SK-N-SH treated with all-trans-retinoic acid at 6 μM for 48 hours (cell line): Measurements from ENCODE around the gene UBXN10.

Experiments
- ATAC-seq: fragments of 200-7000 bp; cut with Tn5 transposase; 3 replicates; pipeline ENCODE4 v1.9.1; 2020; ENCODE audit warnings: mild to moderate bottlenecking, moderate library complexity
- ARNTL ChIP-seq: fragments of 450-650 bp; formaldehyde crosslinking; IDR thresholded peaks from 2 replicates; pipeline ENCODE4 v1.5.0; 2020; ENCODE audit warnings: low read depth, mild to moderate bottlenecking, moderate library complexity, borderline replicate concordance
- CSDC2 ChIP-seq: fragments of 250-450 bp; sonication (Bioruptor Pico); IDR thresholded peaks from 2 replicates; pipeline ENCODE4 v1.5.0; 2020; ENCODE audit warnings: mild to moderate bottlenecking, moderate library complexity
- ESRRG ChIP-seq: fragments of 250-450 bp; sonication (Bioruptor Pico); IDR thresholded peaks from 2 replicates; pipeline ENCODE4 v1.6.1; 2021; ENCODE audit warnings: mild to moderate bottlenecking
- GLIS3 ChIP-seq: fragments of 250-450 bp; sonication (Bioruptor Pico); IDR thresholded peaks from 2 replicates; pipeline ENCODE4 v1.5.0; 2020; ENCODE audit warnings: mild to moderate bottlenecking, moderate library complexity
- ISL1 ChIP-seq: fragments of 250-450 bp; sonication (Bioruptor Pico); IDR thresholded peaks from 2 replicates; pipeline ENCODE4 v2.1.2; 2022; ENCODE audit warnings: mild to moderate bottlenecking, moderate library complexity
- OSR1 ChIP-seq: fragments of 250-450 bp; sonication (Bioruptor Pico); IDR thresholded peaks from 2 replicates; pipeline ENCODE4 v1.8.0; 2022; ENCODE audit warnings: moderate library complexity, mild to moderate bottlenecking, inconsistent platforms
- PPARA ChIP-seq: fragments of 250-450 bp; sonication (Bioruptor Pico); IDR thresholded peaks from 2 replicates; pipeline ENCODE4 v1.5.0; 2020; ENCODE audit warnings: mild to moderate bottlenecking, borderline replicate concordance
- RARB ChIP-seq: fragments of 250-450 bp; sonication (Bioruptor Pico); IDR thresholded peaks from 2 replicates; pipeline ENCODE4 v1.8.0; 2021; ENCODE audit warnings: mild to moderate bottlenecking, moderate library complexity
- SNAI2 ChIP-seq: fragments of 250-450 bp; sonication (Bioruptor Pico); IDR thresholded peaks from 2 replicates; pipeline ENCODE4 v1.5.0; 2020; ENCODE audit warnings: mild to moderate bottlenecking, moderate library complexity
- TCF4 ChIP-seq: fragments of 250-450 bp; sonication (Bioruptor Pico); IDR thresholded peaks from 2 replicates; pipeline ENCODE4 v1.8.0; 2021; ENCODE audit warnings: mild to moderate bottlenecking, moderate library complexity, borderline replicate concordance
- TOX ChIP-seq: fragments of 250-450 bp; sonication (Bioruptor Pico); IDR thresholded peaks from 2 replicates; pipeline ENCODE4 v1.8.0; 2021; ENCODE audit warnings: mild to moderate bottlenecking, moderate library complexity, borderline replicate concordance
- ZC3H10 ChIP-seq: fragments of 250-450 bp; sonication (Bioruptor Pico); IDR thresholded peaks from 2 replicates; pipeline ENCODE4 v1.5.1; 2021; ENCODE audit warnings: mild to moderate bottlenecking, moderate library complexity
- ZFP3 ChIP-seq: fragments of 250-450 bp; sonication (Bioruptor Pico); IDR thresholded peaks from 2 replicates; pipeline ENCODE4 v1.5.0; 2020; ENCODE audit warnings: mild to moderate bottlenecking, moderate library complexity
- ZFP30 ChIP-seq: fragments of 450-650 bp; formaldehyde crosslinking; IDR thresholded peaks from 2 replicates; pipeline ENCODE4 v1.5.0; 2022; ENCODE audit warnings: mild to moderate bottlenecking, moderate library complexity
- ZNF565 ChIP-seq: fragments of 450-650 bp; formaldehyde crosslinking; conservative IDR thresholded peaks from 2 replicates; pipeline ENCODE4 v1.5.0; 2020; ENCODE audit warnings: low read depth, mild to moderate bottlenecking, moderate library complexity
- ZNF70 ChIP-seq: fragments of 450-650 bp; formaldehyde crosslinking; IDR thresholded peaks from 2 replicates; pipeline ENCODE4 v1.5.0; 2020; ENCODE audit warnings: mild to moderate bottlenecking, moderate library complexity
- ZNF8 ChIP-seq: fragments of 450-650 bp; formaldehyde crosslinking; IDR thresholded peaks from 2 replicates; pipeline ENCODE4 v1.5.0; 2020; ENCODE audit warnings: mild to moderate bottlenecking, moderate library complexity
- TF ChIP-seq, protein P1 (sequence below): fragments of 250-450 bp; sonication (Bioruptor Pico); IDR thresholded peaks from 2 replicates; pipeline ENCODE4 v1.5.0; 2020; ENCODE audit warnings: mild to moderate bottlenecking, moderate library complexity
- TF ChIP-seq, protein P2 (sequence below): fragments of 250-450 bp; sonication (Bioruptor Pico); IDR thresholded peaks from 2 replicates; pipeline ENCODE4 v1.8.0; 2020; ENCODE audit warnings: mild to moderate bottlenecking, moderate library complexity, borderline replicate concordance
- TF ChIP-seq, protein P3 (sequence below): fragments of 250-450 bp; sonication (Bioruptor Pico); IDR thresholded peaks from 2 replicates; pipeline ENCODE4 v1.5.1; 2020; ENCODE audit warnings: low read depth, mild to moderate bottlenecking, moderate library complexity
- TF ChIP-seq, protein P4 (sequence below): fragments of 250-450 bp; sonication (Bioruptor Pico); IDR thresholded peaks from 2 replicates; pipeline ENCODE4 v1.8.0; 2021; ENCODE audit warnings: low read depth, mild to moderate bottlenecking, moderate library complexity, borderline replicate concordance
- TF ChIP-seq, protein P5 (sequence below): fragments of 250-450 bp; sonication (Bioruptor Pico); IDR thresholded peaks from 2 replicates; pipeline ENCODE4 v1.5.1; 2021; ENCODE audit warnings: mild to moderate bottlenecking, moderate library complexity

UBXN10 gene

GRCh38 chr1:20185834-20186782 lies at the start of gene UBXN10, which contains the start of gene PLA2G2C:
Gene UBXN10, plus strand, starts transcription at chr1:20186096. Its CDS starts 4,466 bp downstream, at chr1:20190562.
Gene PLA2G2C, minus strand, starts transcription at chr1:20186518. Its CDS starts 9,155 bp downstream, at chr1:20177363.
- ATAC-seq, result no peak
- TF ChIP-seq PPARA (CRISPR knock-in tag), result no peak
- TF ChIP-seq TCF4 (CRISPR knock-in tag), result no peak
- TF ChIP-seq, protein P1, sequence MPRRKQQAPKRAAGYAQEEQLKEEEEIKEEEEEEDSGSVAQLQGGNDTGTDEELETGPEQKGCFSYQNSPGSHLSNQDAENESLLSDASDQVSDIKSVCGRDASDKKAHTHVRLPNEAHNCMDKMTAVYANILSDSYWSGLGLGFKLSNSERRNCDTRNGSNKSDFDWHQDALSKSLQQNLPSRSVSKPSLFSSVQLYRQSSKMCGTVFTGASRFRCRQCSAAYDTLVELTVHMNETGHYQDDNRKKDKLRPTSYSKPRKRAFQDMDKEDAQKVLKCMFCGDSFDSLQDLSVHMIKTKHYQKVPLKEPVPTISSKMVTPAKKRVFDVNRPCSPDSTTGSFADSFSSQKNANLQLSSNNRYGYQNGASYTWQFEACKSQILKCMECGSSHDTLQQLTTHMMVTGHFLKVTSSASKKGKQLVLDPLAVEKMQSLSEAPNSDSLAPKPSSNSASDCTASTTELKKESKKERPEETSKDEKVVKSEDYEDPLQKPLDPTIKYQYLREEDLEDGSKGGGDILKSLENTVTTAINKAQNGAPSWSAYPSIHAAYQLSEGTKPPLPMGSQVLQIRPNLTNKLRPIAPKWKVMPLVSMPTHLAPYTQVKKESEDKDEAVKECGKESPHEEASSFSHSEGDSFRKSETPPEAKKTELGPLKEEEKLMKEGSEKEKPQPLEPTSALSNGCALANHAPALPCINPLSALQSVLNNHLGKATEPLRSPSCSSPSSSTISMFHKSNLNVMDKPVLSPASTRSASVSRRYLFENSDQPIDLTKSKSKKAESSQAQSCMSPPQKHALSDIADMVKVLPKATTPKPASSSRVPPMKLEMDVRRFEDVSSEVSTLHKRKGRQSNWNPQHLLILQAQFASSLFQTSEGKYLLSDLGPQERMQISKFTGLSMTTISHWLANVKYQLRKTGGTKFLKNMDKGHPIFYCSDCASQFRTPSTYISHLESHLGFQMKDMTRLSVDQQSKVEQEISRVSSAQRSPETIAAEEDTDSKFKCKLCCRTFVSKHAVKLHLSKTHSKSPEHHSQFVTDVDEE (CRISPR knock-in tag), result no peak
- TF ChIP-seq ZNF565, result no peak
- no peak for TF ChIP-seq GLIS3 (CRISPR knock-in tag)
- no peak for TF ChIP-seq TOX (CRISPR knock-in tag)
- no peak for TF ChIP-seq ZNF70
- no peak for TF ChIP-seq ISL1
- TF ChIP-seq ZFP3 (CRISPR knock-in tag), result no peak
- TF ChIP-seq, protein P2, sequence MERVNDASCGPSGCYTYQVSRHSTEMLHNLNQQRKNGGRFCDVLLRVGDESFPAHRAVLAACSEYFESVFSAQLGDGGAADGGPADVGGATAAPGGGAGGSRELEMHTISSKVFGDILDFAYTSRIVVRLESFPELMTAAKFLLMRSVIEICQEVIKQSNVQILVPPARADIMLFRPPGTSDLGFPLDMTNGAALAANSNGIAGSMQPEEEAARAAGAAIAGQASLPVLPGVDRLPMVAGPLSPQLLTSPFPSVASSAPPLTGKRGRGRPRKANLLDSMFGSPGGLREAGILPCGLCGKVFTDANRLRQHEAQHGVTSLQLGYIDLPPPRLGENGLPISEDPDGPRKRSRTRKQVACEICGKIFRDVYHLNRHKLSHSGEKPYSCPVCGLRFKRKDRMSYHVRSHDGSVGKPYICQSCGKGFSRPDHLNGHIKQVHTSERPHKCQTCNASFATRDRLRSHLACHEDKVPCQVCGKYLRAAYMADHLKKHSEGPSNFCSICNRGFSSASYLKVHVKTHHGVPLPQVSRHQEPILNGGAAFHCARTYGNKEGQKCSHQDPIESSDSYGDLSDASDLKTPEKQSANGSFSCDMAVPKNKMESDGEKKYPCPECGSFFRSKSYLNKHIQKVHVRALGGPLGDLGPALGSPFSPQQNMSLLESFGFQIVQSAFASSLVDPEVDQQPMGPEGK, result no peak
- no peak for TF ChIP-seq ZNF8 (CRISPR knock-in tag)
- TF ChIP-seq ESRRG (CRISPR knock-in tag), result no peak
- no peak for TF ChIP-seq ZC3H10
- TF ChIP-seq, protein P3, sequence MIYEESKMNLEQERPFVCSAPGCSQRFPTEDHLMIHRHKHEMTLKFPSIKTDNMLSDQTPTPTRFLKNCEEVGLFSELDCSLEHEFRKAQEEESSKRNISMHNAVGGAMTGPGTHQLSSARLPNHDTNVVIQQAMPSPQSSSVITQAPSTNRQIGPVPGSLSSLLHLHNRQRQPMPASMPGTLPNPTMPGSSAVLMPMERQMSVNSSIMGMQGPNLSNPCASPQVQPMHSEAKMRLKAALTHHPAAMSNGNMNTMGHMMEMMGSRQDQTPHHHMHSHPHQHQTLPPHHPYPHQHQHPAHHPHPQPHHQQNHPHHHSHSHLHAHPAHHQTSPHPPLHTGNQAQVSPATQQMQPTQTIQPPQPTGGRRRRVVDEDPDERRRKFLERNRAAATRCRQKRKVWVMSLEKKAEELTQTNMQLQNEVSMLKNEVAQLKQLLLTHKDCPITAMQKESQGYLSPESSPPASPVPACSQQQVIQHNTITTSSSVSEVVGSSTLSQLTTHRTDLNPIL (CRISPR knock-in tag), result no peak
- TF ChIP-seq RARB (CRISPR knock-in tag), result no peak
- TF ChIP-seq, protein P4, sequence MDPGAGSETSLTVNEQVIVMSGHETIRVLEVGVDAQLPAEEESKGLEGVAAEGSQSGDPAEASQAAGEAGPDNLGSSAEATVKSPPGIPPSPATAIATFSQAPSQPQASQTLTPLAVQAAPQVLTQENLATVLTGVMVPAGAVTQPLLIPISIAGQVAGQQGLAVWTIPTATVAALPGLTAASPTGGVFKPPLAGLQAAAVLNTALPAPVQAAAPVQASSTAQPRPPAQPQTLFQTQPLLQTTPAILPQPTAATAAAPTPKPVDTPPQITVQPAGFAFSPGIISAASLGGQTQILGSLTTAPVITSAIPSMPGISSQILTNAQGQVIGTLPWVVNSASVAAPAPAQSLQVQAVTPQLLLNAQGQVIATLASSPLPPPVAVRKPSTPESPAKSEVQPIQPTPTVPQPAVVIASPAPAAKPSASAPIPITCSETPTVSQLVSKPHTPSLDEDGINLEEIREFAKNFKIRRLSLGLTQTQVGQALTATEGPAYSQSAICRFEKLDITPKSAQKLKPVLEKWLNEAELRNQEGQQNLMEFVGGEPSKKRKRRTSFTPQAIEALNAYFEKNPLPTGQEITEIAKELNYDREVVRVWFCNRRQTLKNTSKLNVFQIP (CRISPR knock-in tag), result no peak
- no peak for TF ChIP-seq OSR1 (CRISPR knock-in tag)
- no peak for TF ChIP-seq ZFP30 (CRISPR knock-in tag)
- TF ChIP-seq ARNTL (CRISPR knock-in tag), result no peak
- no peak for TF ChIP-seq CSDC2 (CRISPR knock-in tag)
- TF ChIP-seq, all 23 proteins: peak for 0

DNA sequence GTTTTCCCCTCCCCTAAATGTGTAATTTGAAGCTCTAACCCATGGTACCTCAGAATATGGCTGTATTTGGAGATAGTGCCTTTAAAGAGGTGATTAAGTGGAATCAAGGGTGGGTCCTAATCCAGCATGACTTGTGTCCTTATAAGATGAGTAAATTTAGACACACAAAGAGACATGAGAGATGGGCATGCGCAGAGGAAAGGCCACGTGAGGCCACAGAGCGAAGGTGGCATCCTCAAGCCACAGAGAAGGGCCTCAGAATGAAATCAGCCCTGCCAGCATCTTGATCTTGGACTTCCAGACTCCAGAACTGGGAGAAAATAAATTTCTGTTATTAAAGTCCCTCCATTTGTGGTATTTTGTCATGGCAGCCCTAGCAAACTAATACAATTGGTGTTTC lies 49.6 kb upstream of the UBXN10 start:
- ATAC-seq, result no peak
- TF ChIP-seq RARB (CRISPR knock-in tag) (no peak), TOX (CRISPR knock-in tag) (no peak), OSR1 (CRISPR knock-in tag) (no peak), ZNF565 (no peak), TCF4 (CRISPR knock-in tag) (no peak), ZFP30 (CRISPR knock-in tag) (no peak), ZFP3 (CRISPR knock-in tag) (no peak), ZNF70 (no peak), SNAI2 (no peak), GLIS3 (CRISPR knock-in tag) (no peak), CSDC2 (CRISPR knock-in tag) (no peak), ESRRG (CRISPR knock-in tag) (no peak)
- TF ChIP-seq, protein P3 (CRISPR knock-in tag), result no peak
- TF ChIP-seq, protein P1 (CRISPR knock-in tag), result no peak
- TF ChIP-seq, protein P5, sequence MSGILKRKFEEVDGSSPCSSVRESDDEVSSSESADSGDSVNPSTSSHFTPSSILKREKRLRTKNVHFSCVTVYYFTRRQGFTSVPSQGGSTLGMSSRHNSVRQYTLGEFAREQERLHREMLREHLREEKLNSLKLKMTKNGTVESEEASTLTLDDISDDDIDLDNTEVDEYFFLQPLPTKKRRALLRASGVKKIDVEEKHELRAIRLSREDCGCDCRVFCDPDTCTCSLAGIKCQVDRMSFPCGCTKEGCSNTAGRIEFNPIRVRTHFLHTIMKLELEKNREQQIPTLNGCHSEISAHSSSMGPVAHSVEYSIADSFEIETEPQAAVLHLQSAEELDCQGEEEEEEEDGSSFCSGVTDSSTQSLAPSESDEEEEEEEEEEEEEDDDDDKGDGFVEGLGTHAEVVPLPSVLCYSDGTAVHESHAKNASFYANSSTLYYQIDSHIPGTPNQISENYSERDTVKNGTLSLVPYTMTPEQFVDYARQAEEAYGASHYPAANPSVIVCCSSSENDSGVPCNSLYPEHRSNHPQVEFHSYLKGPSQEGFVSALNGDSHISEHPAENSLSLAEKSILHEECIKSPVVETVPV (CRISPR knock-in tag), result no peak
- TF ChIP-seq, protein P4 (CRISPR knock-in tag), result no peak
